Esophagus squamous epithelium (tissue), 4 donors: ENCODE results near the gene RTN4RL2.

Experiments
- POLR2A ChIP-seq, 4 donors: fragments of 450-650 bp; IDR thresholded peaks; one replicate each; pipeline ENCODE4 v1.6.1; 2017; ENCODE audit warnings: antibody characterized with exemption in 4 of 4, mild to moderate bottlenecking in 4 of 4, moderate library complexity in 3 of 4
- TF ChIP-seq, protein P1 (sequence below), 6 experiments: fragments of 450-650 bp in 4 of 6; fragments of 200-600 bp in 2 of 6; sonication (generic) in 2 of 6; IDR thresholded peaks; one replicate each; pipeline ENCODE4 v1.5.1; 2016 to 2019; ENCODE audit warnings: antibody characterized with exemption in 6 of 6, mild to moderate bottlenecking in 4 of 6, moderate library complexity in 4 of 6

DNA sequence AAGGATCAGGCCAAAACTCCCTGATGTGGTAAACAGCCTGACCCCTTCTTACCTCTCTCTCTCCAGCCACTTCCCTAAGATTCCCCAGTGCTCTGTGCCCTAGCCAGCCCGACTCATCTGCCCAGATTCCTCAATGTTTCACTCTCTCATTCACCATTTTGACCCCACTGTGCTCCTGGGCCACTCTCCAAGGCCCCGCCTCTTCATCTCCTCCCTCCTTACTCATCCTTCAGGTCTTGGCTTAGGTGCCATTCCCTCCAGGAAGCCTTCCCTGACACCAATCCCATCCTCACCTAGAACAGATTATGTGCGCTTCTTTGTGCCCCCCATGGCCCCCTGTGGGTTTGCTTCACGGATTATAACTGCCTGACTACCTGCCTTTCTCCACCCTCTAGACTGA lies 46.6 kb upstream of the RTN4RL2 start:
- TF ChIP-seq, protein P1, sequence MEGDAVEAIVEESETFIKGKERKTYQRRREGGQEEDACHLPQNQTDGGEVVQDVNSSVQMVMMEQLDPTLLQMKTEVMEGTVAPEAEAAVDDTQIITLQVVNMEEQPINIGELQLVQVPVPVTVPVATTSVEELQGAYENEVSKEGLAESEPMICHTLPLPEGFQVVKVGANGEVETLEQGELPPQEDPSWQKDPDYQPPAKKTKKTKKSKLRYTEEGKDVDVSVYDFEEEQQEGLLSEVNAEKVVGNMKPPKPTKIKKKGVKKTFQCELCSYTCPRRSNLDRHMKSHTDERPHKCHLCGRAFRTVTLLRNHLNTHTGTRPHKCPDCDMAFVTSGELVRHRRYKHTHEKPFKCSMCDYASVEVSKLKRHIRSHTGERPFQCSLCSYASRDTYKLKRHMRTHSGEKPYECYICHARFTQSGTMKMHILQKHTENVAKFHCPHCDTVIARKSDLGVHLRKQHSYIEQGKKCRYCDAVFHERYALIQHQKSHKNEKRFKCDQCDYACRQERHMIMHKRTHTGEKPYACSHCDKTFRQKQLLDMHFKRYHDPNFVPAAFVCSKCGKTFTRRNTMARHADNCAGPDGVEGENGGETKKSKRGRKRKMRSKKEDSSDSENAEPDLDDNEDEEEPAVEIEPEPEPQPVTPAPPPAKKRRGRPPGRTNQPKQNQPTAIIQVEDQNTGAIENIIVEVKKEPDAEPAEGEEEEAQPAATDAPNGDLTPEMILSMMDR (IDR thresholded peaks at IDR 0.05) = no peak
- no peak for TF ChIP-seq POLR2A (IDR thresholded peaks at IDR 0.05)
